GM12878 (cell line): ENCODE data around the gene DMXL1. TPM values are rescaled to one million over a fixed set of nuclear protein-coding genes. Genes with fewer than 3 reads are reported as not detected.

Experiments
- ATAC-seq: fragments of 200-7000 bp; cut with Tn5 transposase; 3 replicates; pipeline ENCODE4 v1.9.1; 2020; ENCODE audit warnings: mild to moderate bottlenecking, moderate library complexity
- BruUV-seq: library from RNA; stranded (reverse); fragments of 400-500 nt; replicated peaks from 2 replicates; lab custom pipeline; 2021; lab: Mats Ljungman, UMichigan
- CTCF ChIA-PET: fragments of 300-600 bp; sonication (Branson Sonifier 250); formaldehyde crosslinking; extraction: SDS; loops from one replicate; lab custom pipeline; 2021; ENCODE audit warnings: inconsistent platforms; lab: Yijun Ruan, JAX
- POLR2A ChIA-PET: fragments of 350-600 bp; formaldehyde crosslinking; extraction: SDS; loops from one replicate; lab custom pipeline; 2021; ENCODE audit warnings: inconsistent platforms; lab: Charles Lee
- RAD21 ChIA-PET: fragments of 300-600 bp; sonication (Branson Sonifier 250); formaldehyde crosslinking; loops from one replicate; lab custom pipeline; 2023; ENCODE audit warnings: antibody characterized with exemption; ENCODE audit not compliant: unreplicated experiment; lab: Charles Lee
- SMC1A ChIA-PET: fragments of 300-600 bp; sonication (Branson Sonifier 250); formaldehyde crosslinking; loops from one replicate; lab custom pipeline; 2023; ENCODE audit not compliant: unreplicated experiment, uncharacterized antibody; lab: Charles Lee
- DNase-seq: peaks from one replicate; pipeline ENCODE4 v3.0.0-alpha.2; 2011; ENCODE audit warnings: low read depth, low spot score
- FAIRE-seq: peaks from 3 replicates; lab custom pipeline; 2011; peaks lifted over from hg19 to GRCh38; lab: Jason Lieb, UNC
- H2AFZ ChIP-seq: 2 replicates; pipeline ENCODE4 v1.6.0; 2011; ENCODE audit warnings: low read depth, low read length, control low read depth; ENCODE audit not compliant: control insufficient read depth
- H3K27ac ChIP-seq: 2 replicates; pipeline ENCODE4 v1.5.1; 2011; ENCODE audit warnings: control low read depth; ENCODE audit not compliant: control insufficient read depth, insufficient read depth
- H3K27me3 ChIP-seq, 2 experiments: replicated peaks in 1 of 2; 2 replicates each; pipeline versions ENCODE4 v1.6.0 to v1.6.1; 2011; ENCODE audit warnings: low read length in 1 of 2; ENCODE audit not compliant: control insufficient read depth in 2 of 2, insufficient read depth in 2 of 2
- H3K36me3 ChIP-seq, 2 experiments: 2 replicates each; pipeline ENCODE4 v1.5.1; 2011; ENCODE audit warnings: low read length in 1 of 2; ENCODE audit not compliant: control insufficient read depth in 2 of 2, insufficient read depth in 2 of 2
- H3K4me1 ChIP-seq: 2 replicates; pipeline ENCODE4 v1.6.1; 2011; ENCODE audit warnings: mild to moderate bottlenecking, low read length, moderate library complexity, mixed read lengths; ENCODE audit not compliant: control insufficient read depth, insufficient read depth
- H3K4me2 ChIP-seq: 2 replicates; pipeline ENCODE4 v1.6.0; 2011; ENCODE audit warnings: control low read depth; ENCODE audit not compliant: control insufficient read depth, insufficient read depth
- H3K4me3 ChIP-seq: fragments of 200-600 bp; sonication (generic); 2 replicates; pipeline ENCODE4 v1.5.1; 2016
- H3K79me2 ChIP-seq: 2 replicates; pipeline ENCODE4 v1.6.0; 2011; ENCODE audit warnings: low read length; ENCODE audit not compliant: control insufficient read depth, insufficient read depth
- H3K9ac ChIP-seq: 2 replicates; pipeline ENCODE4 v1.8.0; 2011; ENCODE audit warnings: low read length, control low read depth, mixed read lengths; ENCODE audit not compliant: control insufficient read depth, insufficient read depth
- H3K9me3 ChIP-seq: replicated peaks from 3 replicates; pipeline ENCODE4 v1.5.1; 2011; ENCODE audit warnings: mild to moderate bottlenecking, low read length; ENCODE audit not compliant: control insufficient read depth, insufficient read depth
- H4K20me1 ChIP-seq: 2 replicates; pipeline ENCODE4 v1.6.0; 2011; ENCODE audit not compliant: control insufficient read depth, insufficient read depth
- ATF7 ChIP-seq: fragments of 450-650 bp; IDR thresholded peaks from 2 replicates; pipeline ENCODE4 v1.6.1; 2016; ENCODE audit warnings: low read depth, mild to moderate bottlenecking
- CEBPZ ChIP-seq: fragments of 150-350 bp; IDR thresholded peaks from 2 replicates; pipeline ENCODE4 v1.6.1; 2016; ENCODE audit warnings: low read depth, low read length
- CTCF ChIP-seq, 3 experiments: IDR thresholded peaks in 2 of 3; conservative IDR thresholded peaks in 1 of 3; 2 replicates each; pipeline ENCODE4 v1.5.1; 2011; ENCODE audit warnings: low read depth in 3 of 3, low read length in 3 of 3, mild to moderate bottlenecking in 3 of 3, control low read depth in 2 of 3, moderate library complexity in 2 of 3, inconsistent platforms in 1 of 3, mixed read lengths in 1 of 3; ENCODE audit not compliant: control insufficient read depth in 2 of 3, insufficient read depth in 1 of 3; ENCODE audit errors: extremely low read depth in 1 of 3
- ESRRA ChIP-seq: IDR thresholded peaks from 2 replicates; pipeline ENCODE4 v1.6.1; 2012; ENCODE audit warnings: mild to moderate bottlenecking, low read length, improper control_type of control experiment
- HCFC1 ChIP-seq: fragments of 150-350 bp; IDR thresholded peaks from 2 replicates; pipeline ENCODE4 v1.6.1; 2014; ENCODE audit warnings: low read length
- KDM1A ChIP-seq: fragments of 200-600 bp; sonication (generic); IDR thresholded peaks from 2 replicates; pipeline ENCODE4 v1.6.1; 2016; ENCODE audit warnings: borderline replicate concordance
- NFIC ChIP-seq: IDR thresholded peaks from 2 replicates; pipeline ENCODE4 v1.6.1; 2012; ENCODE audit warnings: low read depth, mild to moderate bottlenecking, inconsistent platforms, low read length, moderate library complexity
- RAD21 ChIP-seq: IDR thresholded peaks from 2 replicates; pipeline ENCODE4 v1.6.1; 2011; ENCODE audit warnings: mild to moderate bottlenecking, low read depth, low read length, moderate library complexity; ENCODE audit not compliant: insufficient read depth
- RUNX3 ChIP-seq: IDR thresholded peaks from 2 replicates; pipeline ENCODE4 v1.6.1; 2012; ENCODE audit warnings: low read length, inconsistent platforms
- SMAD1 ChIP-seq: fragments of 450-650 bp; IDR thresholded peaks from 2 replicates; pipeline ENCODE4 v1.6.1; 2018; ENCODE audit warnings: mild to moderate bottlenecking, low read depth; ENCODE audit not compliant: partially characterized antibody
- TCF7 ChIP-seq: IDR thresholded peaks from 2 replicates; pipeline ENCODE4 v1.6.1; 2014; ENCODE audit warnings: antibody characterized with exemption, borderline replicate concordance
- WGBS: methylation state at CpG from one replicate; pipeline ENCODE4 v1.1.6; 2016; ENCODE audit warnings: low lambda C conversion rate; ENCODE audit not compliant: insufficient replicate concordance, insufficient coverage; ENCODE audit errors: missing lambda C conversion rate; 5-methylcytosine and 5-hydroxymethylcytosine counted together
- in situ Hi-C: fragments of 300-500 bp; cut with MboI; formaldehyde crosslinking; loops from 9 replicates; pipeline ENCODE4 v1.14.3; 2018; ENCODE audit warnings: mixed read lengths
- intact Hi-C: fragments of 100-400 bp; cut with micrococcal nuclease; formaldehyde crosslinking; loops from one replicate; pipeline ENCODE4 v1.14.2; 2022; ENCODE audit not compliant: unreplicated experiment
- polyA plus RNA-seq, 11 experiments: library from polyadenylated mRNA; depleted of rRNA in 4 of 11; unstranded in 6 of 11; stranded (reverse) in 5 of 11; fragments of >200 nt; fragmentation: Nextera tagmentation in 4 of 11; fragmentation: Illumina TruSeq in 1 of 11; extraction: Ambion mirVana in 4 of 11; extraction: Trizol in 1 of 11; gene quantifications; 1 replicate in 1 of 11; 2 replicates in 10 of 11; pipeline versions ENCODE4 v1.2.1 to v1.2.3, GENCODE V29; 2011 to 2016; ENCODE audit warnings: inconsistent platforms in 2 of 11, missing spikeins in 2 of 11, low read depth in 1 of 11
- total RNA-seq, 4 experiments: library from RNA; depleted of rRNA in 3 of 4; stranded (reverse); fragments of >200 nt in 3 of 4; fragmentation: Illumina TruSeq in 1 of 4; extraction: Trizol in 1 of 4; gene quantifications; 2 replicates each; pipeline versions ENCODE4 v1.2.1 to v1.2.3, GENCODE V29; 2013 to 2021

Gene DMXL1
- total and polyA plus RNA-seq, 10 of the 15 experiments (the other 5 are each of a cell fraction or from before 2014, with no cell fraction given): 9.1 to 67.7 (median 34.1) TPM

- RAD21 ChIA-PET: interaction anchor here (1.4 to 7.3 kb wide), 5 partner anchors 12 to 135 kb away, joined by 4 to 43 read pairs (median 38); no protein-coding TSS in a partner anchor
- Histone ChIP-seq H3K9ac (no peak overlapping the region), H2AFZ (no peak overlapping the region), H4K20me1 (no peaks in the 10 kb centered on the region), H3K79me2 (peaks cover 88% of the 10 kb centered on the region), H3K27ac (peak overlapping the region; percentile 77), H3K4me2 (peak overlapping the region; percentile 92; the same call in 1 of the 2 replicates), H3K27me3 (no peaks in the 10 kb centered on the region), H3K4me1 (peaks cover 59% of the 10 kb centered on the region), H3K4me3 (no peak overlapping the region), H3K9me3 (no peaks in the 10 kb centered on the region), H3K36me3 (no peaks in the 10 kb centered on the region)
- WGBS: 19% methylated on average over 5 of the region's 5 CpGs
- intact Hi-C loops: no loop called here
- TF ChIP-seq RUNX3 (peak; percentile 91), NFIC (no peak)
- CTCF ChIA-PET: interaction anchor here (1.0 to 7.2 kb wide), 5 partner anchors 9 to 118 kb away, joined by 3 to 32 read pairs (median 5); no protein-coding TSS in a partner anchor
- BruUV-seq: no TSS peak
- peak; percentile 36 for ATAC-seq
- no peak for DNase-seq
- in situ Hi-C loops: loop anchor here (25.0 kb wide), 1 partner anchor 1185 kb away; the partner anchor contains the start of gene PRR16
- FAIRE-seq: no peak
- SMC1A ChIA-PET: interaction anchor here (0.6 to 14.5 kb wide), 7 partner anchors 11 to 76 kb away, joined by 3 to 181 read pairs (median 5); no protein-coding TSS in a partner anchor
- POLR2A ChIA-PET: interaction anchor here (1.1 to 6.7 kb wide), 6 partner anchors 9 to 58 kb away, joined by 3 to 59 read pairs (median 8); no protein-coding TSS in a partner anchor
These were observed 206.1 kb downstream of the DMXL1 start for GRCh38 chr5:119276978-119277377.

DNA sequence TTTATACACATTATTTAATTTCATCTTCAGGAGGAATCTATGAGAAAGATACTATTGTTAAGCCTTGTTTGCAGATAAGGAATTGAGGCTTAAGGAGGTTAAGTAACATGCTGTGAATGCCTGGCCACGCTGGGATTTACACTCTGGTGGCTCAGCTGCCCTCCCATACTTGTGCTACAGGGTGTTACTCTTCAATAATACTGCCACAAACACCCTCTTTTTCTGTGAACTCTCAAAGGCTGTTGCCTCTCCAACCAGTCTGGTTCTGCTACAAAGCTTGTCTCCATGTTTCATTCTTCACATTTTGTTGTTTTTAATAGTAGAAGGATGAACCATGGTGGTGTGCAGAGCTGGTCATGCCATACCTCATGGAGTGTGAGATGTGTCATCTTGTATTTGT is 208.2 kb downstream of the DMXL1 start:
- Histone ChIP-seq H3K36me3 (no peaks in the 10 kb centered on the region; a peak in 2 of 4 replicates), H3K4me1 (peaks cover 49% of the 10 kb centered on the region), H2AFZ (no peak overlapping the region), H3K79me2 (peaks cover 87% of the 10 kb centered on the region), H3K27ac (peak overlapping the region; percentile 13; the same call in 1 of the 2 replicates), H4K20me1 (no peaks in the 10 kb centered on the region), H3K27me3 (no peaks in the 10 kb centered on the region), H3K4me3 (no peak overlapping the region), H3K9ac (no peak overlapping the region), H3K4me2 (peak overlapping the region; percentile 81; the same call in 1 of the 2 replicates), H3K9me3 (no peaks in the 10 kb centered on the region)
- no TSS peak for BruUV-seq
- DNase-seq (no peak), ATAC-seq (no peak), FAIRE-seq (no peak)
- ChIA-PET POLR2A (interaction anchor here (0.9 kb wide), 1 partner anchor 93 kb away, joined by 4 read pairs; no protein-coding TSS in a partner anchor), CTCF (interaction anchor here (0.7 to 7.2 kb wide), 2 partner anchors 36 to 209 kb away, joined by 3 to 32 read pairs; no protein-coding TSS in a partner anchor), SMC1A (interaction anchor here (0.9 to 14.5 kb wide), 5 partner anchors 8 to 120 kb away, joined by 3 to 181 read pairs (median 4); no protein-coding TSS in a partner anchor), RAD21 (interaction anchor here (0.5 to 1.6 kb wide), 2 partner anchors 29 to 37 kb away, joined by 3 to 4 read pairs; no protein-coding TSS in a partner anchor)
- in situ Hi-C loops (loop anchor here (25.0 kb wide), 1 partner anchor 1183 kb away; the partner anchor contains the start of gene PRR16), intact Hi-C loops (no loop called here)
- WGBS: 92% methylated on average over 1 of the region's 1 CpG
- TF ChIP-seq KDM1A (no peak), SMAD1 (no peak), ESRRA (no peak), ATF7 (no peak), CEBPZ (no peak), RAD21 (no peak), CTCF (IDR thresholded peaks at IDR 0.05 in 2 of 3, conservative IDR thresholded peaks at IDR 0.05 in 1 of 3; ENCODE audit: control insufficient read depth in 2 of 3, extremely low read depth in 1 of 3, insufficient read depth in 1 of 3, low read depth in 3 of 3, low read length in 3 of 3) (no peak), HCFC1 (no peak), TCF7 (no peak)
